T-helper 1 cell treated with Interleukin-12 subunit alpha and Interleukin-12 subunit beta and Interleukin-4 antibody, amounts not matched to agents 30 ng/mL and 1 ng/mL, for 36 hours (primary cell): ENCODE results near the gene NAGA. TPM values are rescaled to one million over a fixed set of nuclear protein-coding genes. Genes with fewer than 3 reads are reported as not detected.
"Not testable (repeated sequence)": the region's sequence is repeated elsewhere in the genome, so short reads cannot be mapped to it uniquely, and the experiment has no call there.

Experiments used
- intact Hi-C: fragments of 100-400 bp; cut with micrococcal nuclease; formaldehyde crosslinking; loops from one replicate; pipeline ENCODE4 v1.15.1; 2024
- total RNA-seq: library from RNA; stranded (reverse); gene quantifications from 2 replicates; pipeline ENCODE4 v1.2.3, GENCODE V29; 2022

NAGA gene
- total RNA-seq = 44.1 and 44.2 TPM in 2 replicates

DNA sequence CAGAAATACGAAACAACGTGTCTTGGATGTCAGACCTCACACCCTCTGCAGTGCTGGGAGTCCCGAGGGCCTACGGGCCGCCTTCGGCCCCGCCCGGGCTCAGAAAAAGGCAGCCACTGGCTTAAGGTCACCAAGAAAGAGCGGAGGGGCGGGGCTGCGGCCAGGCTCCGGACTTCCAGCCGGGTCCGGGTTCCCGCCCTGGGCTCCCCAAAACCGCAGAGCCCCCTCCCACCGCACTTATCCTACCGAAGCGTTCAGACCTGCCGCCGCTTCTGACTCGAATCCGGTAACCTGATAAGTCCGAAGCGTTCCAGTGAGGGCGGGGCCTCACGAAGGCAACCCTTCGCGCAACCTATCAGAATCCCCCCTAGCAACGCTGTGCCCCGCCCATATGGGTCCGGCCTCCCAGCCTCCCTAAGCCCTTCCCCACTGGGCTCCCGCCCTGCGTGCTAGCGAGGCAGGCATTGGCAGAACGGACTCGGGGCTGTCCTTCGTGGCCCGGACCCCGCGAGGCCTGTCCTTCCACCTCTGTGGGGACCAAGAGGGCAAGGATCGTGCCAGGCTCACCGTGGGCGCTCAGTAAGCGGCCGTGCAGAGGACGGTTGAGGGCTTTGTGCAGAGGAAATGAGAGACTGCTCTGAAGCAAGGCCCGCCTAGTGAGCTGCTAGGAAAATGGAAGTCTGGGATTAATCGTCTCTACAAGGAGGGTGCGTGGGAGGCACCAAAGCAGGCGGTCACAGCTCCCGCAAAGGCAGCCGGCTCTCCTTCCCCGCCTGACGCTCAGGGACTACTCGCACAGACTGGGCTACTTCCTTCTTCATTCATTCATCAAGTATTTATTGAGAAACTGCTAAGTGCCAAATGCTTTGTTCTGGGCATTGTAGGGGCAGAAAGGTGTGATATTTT is at the start of gene NAGA:
Gene NAGA, minus strand, starts transcription at position 296 of the 906 bp plus-strand sequence. CDS start 515 bp downstream, outside the sequence.
- intact Hi-C loops = loop anchor here (1.0 to 10.0 kb wide), 13 partner anchors 9 to 626 kb away; partner anchors contain the start of genes CENPM, DESI1, MEI1 and NDUFA6

DNA sequence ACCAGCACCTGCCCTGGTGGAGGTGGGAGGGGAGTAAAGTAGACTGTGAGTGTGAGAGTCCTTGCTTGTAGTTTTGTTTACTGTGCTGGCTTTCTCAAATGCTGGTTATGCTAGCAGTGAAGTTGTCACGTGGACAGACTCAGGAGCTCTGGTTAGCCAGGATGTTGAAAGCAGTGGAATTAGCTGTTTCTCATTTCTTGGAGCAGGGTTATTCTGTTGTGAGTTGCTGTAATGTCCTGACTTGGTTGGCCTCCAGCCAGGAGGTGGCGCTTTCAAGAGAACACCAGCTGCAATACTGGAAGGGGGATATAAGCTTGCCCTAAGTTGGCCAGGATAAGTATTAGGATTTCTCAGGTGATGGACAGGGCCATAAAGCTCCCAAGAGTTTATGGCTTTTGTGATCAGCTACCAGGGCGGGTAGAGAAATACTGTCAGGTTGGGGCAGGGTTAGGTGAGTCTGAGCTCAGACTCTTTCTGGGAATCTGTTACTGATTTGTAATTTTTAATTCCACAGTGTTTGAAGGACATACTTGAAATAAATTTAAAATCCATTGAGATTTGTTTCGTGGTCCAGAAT is 46.3 kb upstream of the NAGA start:
- intact Hi-C loops = no loop called here

DNA sequence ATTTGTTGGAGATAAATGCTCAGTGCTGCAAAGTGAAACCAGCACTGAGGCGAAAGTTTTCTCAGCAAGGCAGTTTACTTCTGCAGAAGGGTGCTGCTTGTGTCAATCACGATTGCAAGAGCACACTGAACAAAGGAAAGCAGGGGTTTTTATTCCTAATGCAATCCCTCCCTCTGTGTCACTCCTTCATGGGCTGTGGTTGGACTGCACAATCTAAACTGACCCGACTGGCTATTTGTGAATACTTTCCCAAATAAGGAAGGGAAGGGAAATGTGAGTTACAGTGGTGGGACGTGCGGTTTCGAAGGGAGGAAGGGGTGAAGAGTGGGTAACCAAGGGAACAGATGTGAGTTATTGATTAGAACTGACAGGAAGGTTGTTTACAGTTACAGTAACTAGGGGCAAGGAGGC is 44.8 kb upstream of the NAGA start:
- intact Hi-C loops = not testable (repeated sequence)

DNA sequence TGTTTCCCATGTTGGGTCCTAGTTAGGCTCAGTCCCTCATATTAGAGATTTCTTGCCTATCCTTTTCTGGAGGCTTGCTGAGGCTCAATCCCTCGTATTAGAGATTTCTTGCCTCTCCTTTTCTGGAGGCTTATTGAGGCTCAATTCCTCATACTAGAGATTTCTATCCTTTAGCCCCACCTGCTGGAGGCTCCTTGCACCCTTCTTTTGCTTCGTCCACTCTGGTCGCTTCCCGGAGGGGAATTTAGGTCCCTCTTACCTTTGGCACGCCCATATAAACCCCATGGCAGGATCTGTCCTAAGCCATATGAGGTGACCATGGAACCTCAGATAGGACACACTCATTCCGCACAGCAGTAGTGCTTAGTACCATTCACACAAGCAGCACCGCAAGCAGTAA is 44.1 kb upstream of the NAGA start:
- intact Hi-C loops = no loop called here

DNA sequence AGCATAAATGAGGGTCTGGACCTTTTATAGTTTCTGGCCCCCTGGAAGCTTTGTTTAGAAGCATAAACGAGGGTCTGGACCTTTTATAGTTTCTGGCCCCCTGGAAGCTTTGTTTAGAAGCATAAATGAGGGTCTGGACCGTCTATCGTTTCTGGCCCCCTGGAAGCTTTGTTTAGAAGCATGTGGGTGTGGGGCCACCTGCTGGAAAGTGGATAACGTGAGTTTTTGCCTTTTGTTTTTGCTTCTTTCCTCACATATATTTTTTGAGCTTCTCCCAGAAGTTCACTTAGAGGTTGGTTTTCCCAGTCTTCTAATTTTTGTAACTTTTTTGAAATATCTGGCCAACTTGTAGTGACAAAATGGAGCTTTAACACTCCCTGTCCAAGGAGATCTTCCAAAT is 42.2 kb upstream of the NAGA start:
- intact Hi-C loops = loop anchor here (1.0 kb wide), 1 partner anchor 146 kb away; no protein-coding TSS in a partner anchor

DNA sequence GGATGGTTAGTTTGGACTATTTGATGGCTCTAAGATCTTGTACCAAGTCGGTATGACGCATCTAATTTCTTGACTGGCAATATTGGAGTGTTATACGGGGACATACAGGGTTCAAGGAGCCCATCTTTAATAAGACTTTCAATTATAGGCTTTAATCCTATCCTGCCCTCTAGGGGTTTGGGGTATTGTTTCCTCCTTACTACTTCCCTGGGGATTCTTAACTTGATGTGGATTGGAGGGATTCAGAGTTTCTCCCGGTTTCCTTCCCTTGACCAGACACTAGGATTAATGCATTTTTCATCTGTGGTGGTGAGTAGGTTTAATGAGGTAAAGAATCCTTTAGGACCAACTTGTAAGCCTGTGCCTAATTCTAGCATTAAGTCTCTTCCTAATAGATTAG is 41.2 kb upstream of the NAGA start:
- intact Hi-C loops = no loop called here

DNA sequence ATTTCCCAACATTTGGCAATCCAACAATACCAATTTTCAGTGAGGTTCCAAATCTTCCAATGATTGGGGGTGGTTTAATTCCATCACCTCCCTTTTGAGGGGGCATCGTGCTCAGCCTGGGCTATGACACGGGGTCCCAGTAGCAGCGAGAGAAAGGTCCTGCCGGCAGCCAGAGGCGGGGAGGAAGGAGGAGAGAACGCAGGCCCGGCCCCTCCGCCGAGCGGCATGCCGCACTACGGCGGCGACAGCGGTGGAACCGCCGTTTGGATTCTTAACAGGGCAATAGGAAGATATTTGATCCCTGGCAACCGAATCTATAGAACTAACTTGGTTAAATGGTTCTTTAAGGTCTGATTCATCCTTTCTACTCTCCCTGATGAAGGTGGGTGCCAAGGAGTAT is 38.2 kb upstream of the NAGA start:
- intact Hi-C loops = no loop called here

DNA sequence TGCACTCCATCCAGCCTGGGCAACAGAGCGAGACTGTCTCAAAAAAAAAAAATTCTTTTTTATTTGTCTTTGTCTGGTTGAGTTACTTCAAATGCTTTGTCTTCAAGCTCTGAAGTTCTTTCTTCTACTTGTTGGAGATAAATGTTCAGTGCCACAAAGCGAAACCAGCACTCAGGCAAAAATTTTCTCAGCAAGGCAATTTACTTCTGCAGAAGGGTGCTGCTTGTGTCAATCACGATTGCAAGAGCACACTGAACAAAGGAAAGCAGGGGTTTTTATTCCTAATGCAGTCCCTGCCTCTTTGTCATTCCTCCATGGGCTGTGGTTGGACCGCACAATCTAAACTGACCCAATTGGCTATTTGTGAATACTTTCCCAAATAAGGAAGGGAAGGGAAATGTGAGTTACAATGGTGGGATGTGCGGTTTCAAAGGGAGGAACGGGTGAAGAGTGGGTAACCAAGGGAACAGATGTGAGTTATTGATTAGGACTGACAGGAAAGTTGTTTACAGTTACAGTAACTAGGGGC is 33.8 kb upstream of the NAGA start:
- intact Hi-C loops = not testable (repeated sequence)

DNA sequence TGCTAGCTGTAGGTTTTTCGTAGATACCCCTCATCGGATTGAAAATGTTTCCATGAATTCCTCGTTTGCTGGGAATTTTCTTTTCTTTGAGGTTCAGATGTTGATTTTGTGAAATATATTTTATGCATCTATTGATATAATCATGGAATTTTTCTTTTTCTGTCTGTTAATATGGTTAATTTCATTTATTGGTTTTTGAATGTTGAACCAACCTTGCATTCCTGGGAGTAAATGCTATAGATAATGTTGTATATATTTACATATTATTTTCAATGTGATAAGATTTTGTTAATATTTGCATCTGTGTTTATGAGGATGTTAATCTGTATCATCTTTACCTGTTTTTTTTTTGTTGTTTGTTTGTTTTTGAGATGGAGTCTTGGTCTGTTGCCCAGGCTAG is 30.6 kb upstream of the NAGA start:
- intact Hi-C loops = no loop called here

DNA sequence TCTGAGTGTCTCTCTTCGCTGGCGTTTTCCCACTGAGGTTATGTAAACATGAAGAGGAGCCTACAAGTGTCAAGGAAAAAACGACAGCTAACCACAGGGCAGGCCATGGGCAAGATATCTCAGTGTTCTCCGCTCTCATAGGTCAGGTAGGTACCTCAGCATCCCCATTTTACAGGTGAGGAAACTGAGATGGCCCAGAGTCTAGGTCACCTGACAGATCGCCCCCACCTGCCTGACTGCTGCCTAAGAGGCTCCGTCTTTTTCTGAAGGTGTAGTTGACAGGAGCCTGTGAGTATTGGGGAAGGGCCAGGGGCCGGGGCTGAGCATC is 20.8 kb upstream of the NAGA start:
- intact Hi-C loops = loop anchor here (1.0 to 5.0 kb wide), 12 partner anchors 29 to 523 kb away; partner anchors contain the start of genes POLDIP3, RRP7A, SERHL2 and SNU13

DNA sequence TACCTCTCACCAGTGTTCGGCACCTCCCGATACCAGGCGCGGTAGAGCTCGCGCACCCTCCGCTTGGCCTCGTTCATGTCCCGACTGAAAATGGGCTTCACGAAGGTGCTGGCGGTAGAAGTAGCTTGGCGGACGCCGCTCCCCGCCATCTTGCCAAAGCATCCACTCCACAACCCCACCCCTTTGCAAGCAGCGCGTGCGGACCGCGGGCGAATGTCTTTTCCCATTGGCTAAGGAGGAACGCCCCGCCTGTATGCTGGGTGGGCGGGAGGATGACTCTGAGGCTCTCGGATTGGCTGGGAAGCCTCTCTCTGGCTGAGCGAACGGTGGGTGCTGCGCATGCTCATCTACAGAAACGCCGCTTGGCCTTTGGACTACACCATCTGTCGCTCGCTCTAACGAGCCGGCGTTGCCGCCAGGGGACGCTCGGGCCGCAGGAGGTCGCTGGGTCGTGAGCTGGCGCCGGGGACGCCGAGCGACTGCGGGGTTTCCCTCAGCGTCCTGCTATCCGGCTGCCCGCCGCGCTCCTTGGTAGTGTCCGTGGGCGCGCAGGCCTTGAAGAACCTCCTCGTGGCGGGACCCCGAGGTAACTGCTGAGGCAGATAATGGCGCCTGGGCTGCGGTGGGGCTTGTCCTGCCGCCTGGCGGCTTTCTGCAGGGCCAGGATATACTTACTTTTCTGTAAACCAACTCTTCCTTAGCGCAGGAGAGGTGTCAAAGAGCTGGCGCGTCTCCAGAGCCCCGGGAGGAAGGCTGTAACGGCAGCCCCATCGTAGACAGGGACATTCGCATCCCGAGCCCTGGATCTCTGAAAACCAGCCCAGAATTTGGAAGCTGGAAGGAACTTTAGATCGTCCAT is 20.2 kb upstream of the NAGA start, which contains the start of gene NDUFA6:
Gene NDUFA6, minus strand, starts transcription at position 177 of the 859 bp plus-strand sequence. Its CDS starts 28 bp downstream, at position 149.
- intact Hi-C loops = loop anchor here (1.0 to 5.0 kb wide), 21 partner anchors 11 to 524 kb away; partner anchors contain the start of genes NAGA, POLDIP3, RRP7A and SERHL2

DNA sequence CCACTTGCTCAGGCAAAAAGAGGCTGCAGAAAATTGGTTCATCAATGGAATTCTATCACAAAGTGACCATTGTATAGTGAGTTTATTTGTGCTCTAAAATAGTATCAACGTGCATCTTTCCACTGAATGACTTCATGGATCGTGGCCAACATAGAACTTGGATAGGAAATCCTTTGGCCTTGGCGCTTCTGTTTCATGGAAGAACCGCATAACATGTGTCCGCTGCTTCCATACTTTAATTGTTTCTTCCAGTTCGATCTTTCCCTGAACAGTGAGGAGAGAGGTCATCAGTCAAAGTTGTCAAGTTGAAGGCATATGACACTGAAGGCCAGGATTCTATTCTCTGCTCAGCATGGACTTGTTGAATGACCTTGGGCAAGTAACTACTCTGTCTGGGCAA is 15.4 kb upstream of the NAGA start:
- intact Hi-C loops = no loop called here

DNA sequence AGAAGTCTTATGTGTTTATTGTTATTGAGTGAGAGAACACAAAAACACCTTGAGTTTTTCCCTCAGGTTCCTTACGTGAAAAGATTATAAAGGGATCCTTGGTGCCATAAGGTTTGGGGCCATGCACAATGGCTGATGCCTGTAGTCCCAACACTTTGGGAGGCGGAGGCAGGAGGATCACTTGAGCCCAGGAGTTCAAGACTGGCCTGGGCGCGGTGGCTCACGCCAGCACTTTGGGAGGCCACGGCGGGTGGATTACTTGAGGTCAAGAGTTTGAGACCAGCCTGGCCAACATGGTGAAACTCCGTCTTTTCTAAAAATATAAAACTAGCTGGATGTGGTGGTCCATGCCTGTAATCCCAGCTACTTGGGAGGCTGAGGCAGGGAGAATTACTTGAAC is 14.3 kb upstream of the NAGA start:
- intact Hi-C loops = no loop called here

DNA sequence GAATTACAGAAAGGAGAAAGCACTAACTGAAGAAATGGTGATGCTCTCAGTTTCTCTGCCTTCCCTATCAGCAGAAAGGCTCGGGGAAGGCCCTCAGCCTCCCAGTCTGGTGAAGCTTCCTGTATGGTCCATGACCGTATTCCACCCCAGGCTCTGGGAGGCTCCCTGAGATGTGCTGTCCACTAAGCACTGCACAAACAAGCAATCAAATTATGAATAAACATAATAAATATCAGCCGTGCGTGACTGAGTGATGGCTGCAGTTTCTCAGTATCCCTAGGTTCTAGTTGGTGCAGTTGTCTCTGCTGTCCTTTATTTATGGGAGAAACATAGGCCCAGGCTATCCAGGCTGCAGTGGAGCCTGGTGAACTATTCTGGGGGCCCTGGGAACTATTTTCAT is 12.5 kb upstream of the NAGA start:
- intact Hi-C loops = no loop called here

DNA sequence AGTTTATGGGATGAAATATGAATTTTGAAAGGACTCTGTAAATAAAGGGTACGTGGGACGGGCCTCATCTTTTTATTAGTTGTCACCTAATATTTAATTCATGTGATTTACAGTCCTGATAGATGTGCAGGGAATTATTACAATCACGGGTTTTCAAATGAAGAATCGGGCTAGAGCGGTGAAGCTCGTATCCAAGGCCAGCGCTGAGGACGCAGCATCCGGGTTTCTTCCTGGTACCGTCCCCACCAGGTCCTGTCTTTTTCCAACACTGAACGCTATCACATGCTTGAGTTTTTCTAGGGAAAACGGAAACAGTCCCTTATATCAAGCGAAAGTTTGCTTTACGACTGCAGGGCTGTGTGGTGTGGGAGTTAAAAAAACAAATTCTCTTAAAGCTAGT is 9.7 kb upstream of the NAGA start:
- intact Hi-C loops = loop anchor here (1.0 kb wide), 3 partner anchors 10 to 357 kb away; partner anchors contain the start of gene NDUFA6

DNA sequence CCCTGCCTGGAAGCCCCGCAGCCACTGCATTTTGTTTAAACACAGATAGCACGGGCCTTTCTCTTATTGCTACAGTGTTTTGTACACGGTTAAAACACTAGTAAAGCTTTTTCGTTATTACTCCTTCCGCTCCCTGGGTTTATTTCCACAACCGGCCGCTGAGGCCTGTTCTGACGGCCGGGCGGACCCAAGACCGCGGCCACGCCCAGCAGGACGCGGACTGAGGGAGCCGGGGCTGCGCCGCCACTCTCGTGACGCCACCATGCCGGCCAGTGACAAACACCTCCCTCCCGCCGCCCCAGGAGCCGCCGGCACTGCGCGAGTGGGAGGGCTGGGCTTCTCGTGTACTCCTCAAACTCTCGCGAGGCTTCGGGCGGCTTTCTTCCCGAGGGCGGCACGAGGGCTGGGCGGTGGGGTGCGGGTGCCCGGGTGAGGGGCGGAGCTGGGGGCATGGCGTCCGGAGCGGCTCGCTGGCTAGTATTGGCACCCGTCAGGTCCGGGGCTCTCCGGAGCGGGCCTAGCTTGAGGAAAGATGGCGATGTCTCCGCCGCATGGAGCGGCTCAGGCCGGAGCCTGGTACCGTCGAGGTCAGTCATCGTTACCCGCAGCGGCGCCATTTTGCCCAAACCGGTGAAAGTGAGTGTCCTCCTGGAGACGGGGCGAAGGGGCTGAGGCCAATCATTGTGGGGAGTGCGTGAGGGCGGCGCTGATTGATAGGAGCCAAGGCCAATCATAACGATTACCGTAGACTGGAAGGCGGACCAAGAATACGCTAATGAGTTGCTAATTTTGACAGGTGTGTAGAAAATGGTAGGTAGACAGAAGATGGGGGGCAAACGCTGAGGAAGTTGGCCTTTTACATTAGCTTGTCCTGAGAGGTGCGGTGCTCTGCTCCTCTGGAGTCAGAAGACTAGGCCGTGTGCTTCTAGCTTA is 9.0 kb upstream of the NAGA start, which contains the start of gene SMDT1:
Gene SMDT1, plus strand, starts transcription at position 382 of the 933 bp plus-strand sequence. Its CDS starts 69 bp downstream, at position 451.
- intact Hi-C loops = loop anchor here (1.0 to 10.0 kb wide), 12 partner anchors 9 to 635 kb away; partner anchors contain the start of genes CENPM, DESI1, NAGA and NDUFA6

DNA sequence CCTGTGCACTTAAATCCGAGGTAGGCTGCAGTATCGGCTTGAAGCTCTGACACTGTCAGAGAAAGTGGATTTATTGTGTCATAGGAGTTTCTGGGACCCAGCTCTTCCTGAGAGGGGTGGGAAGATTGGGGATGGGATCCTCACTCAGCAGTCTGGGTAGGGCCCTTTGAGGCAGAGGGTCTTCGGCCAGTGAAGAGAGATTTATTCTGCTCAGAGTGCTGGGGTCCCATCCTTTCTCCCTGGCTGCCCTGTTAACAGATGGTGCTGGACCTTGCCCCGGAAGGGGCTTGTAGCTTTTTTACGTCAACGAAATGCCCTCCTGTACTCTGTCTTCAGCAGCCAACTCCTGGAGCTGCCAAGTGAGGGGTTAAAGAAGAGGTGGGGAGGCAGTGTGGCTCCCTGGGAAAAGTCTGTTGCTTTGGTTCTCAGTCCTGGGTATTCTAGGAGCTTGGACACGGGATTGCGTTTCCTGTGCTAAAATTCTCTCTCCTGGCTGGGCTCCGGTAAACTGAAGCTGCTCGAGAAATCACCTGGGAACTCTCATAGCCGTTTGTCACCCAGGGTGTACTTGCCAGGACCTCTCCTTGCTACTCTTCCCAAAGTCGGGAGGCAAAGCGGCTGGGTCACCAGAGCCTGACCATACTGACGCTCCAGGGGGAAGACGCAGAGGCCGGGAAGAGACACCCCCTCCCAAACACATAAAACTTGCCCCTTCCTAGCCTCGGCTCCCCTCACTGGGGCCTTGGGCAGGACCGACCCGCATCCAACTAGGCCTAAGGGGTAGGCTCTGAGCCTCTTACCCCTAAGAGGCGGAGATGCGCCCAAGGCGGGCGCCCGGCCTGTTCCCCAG is 8.1 kb upstream of the NAGA start:
- intact Hi-C loops = loop anchor here (1.0 to 10.0 kb wide), 9 partner anchors 8 to 634 kb away; partner anchors contain the start of genes CENPM, DESI1, NAGA and POLDIP3

DNA sequence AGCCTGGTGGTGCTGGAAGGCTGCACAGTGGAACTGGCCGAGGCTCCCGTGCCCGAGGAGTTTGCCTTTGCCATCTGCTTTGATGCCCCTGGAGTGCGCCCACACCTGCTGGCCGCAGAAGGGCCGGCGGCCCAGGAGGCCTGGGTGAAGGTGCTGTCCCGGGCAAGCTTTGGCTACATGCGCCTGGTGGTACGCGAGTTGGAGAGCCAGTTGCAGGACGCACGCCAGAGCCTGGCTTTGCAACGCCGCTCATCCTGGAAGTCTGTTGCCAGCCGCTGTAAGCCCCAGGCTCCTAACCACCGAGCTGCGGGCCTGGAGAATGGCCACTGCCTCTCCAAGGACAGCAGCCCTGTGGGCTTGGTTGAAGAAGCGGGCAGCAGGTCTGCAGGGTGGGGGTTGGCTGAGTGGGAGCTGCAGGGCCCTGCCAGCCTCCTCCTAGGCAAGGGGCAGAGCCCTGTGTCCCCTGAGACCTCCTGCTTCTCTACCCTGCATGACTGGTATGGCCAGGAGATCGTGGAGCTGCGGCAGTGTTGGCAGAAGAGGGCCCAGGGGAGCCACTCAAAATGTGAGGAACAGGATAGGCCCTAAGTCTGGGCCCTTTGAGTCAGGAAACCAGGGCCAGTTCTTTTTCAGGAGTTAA is 7.0 kb upstream of the NAGA start:
- intact Hi-C loops = loop anchor here (2.0 to 10.0 kb wide), 5 partner anchors 131 to 633 kb away; partner anchors contain the start of genes CENPM, DESI1, POLDIP3 and TOB2
